Naive thymus-derived CD8-positive, alpha-beta T cell (primary cell): ENCODE results near the gene VSTM5. TPM values are rescaled to one million over a fixed set of nuclear protein-coding genes. Genes with fewer than 3 reads are reported as not detected.

Source experiments
- ATAC-seq, 2 donors: fragments of 150-1000 bp; cut with Tn5 transposase in 1 of 2; sonication (Bioruptor Pico), chemical (Tn5 transposase) in 1 of 2; 1 replicate in 1 of 2; 2 replicates in 1 of 2; pipeline ENCODE4 v1.10.0; 2021; ENCODE audit warnings: mild to moderate bottlenecking in 2 of 2, moderate library complexity in 2 of 2
- POLR2A ChIA-PET: fragments of 350-600 bp; sonication (Branson Sonifier 250); formaldehyde crosslinking; loops from one replicate; lab custom pipeline; 2021; ENCODE audit warnings: antibody characterized with exemption; lab: Charles Lee
- DNase-seq, 10 donors: peaks; one replicate each; pipeline versions ENCODE4 v3.0.0 to v3.0.0-alpha.2; 2020 to 2022
- H3K27ac Mint-ChIP-seq, 10 donors: one replicate each; pipeline ENCODE4 v1.8.0; 2020 to 2022; ENCODE audit warnings: mild to moderate bottlenecking in 10 of 10, mixed read lengths in 10 of 10, moderate library complexity in 4 of 10, inconsistent platforms in 1 of 10
- H3K27me3 Mint-ChIP-seq, 5 donors: one replicate each; pipeline ENCODE4 v1.8.0; 2021 to 2022; ENCODE audit warnings: mixed read lengths in 5 of 5
- H3K36me3 Mint-ChIP-seq, 3 donors: one replicate each; pipeline ENCODE4 v1.8.0; 2020 to 2022; ENCODE audit warnings: mixed read lengths in 3 of 3, mild to moderate bottlenecking in 2 of 3, inconsistent platforms in 1 of 3
- H3K4me1 Mint-ChIP-seq, 4 donors: one replicate each; pipeline ENCODE4 v1.8.0; 2021 to 2022; ENCODE audit warnings: mixed read lengths in 4 of 4
- H3K4me3 Mint-ChIP-seq, 10 donors: one replicate each; pipeline ENCODE4 v1.8.0; 2020 to 2022; ENCODE audit warnings: mild to moderate bottlenecking in 10 of 10, mixed read lengths in 10 of 10, moderate library complexity in 6 of 10, inconsistent platforms in 1 of 10
- H3K9me3 Mint-ChIP-seq, 9 donors: one replicate each; pipeline ENCODE4 v1.8.0; 2020 to 2022; ENCODE audit warnings: mixed read lengths in 9 of 9, mild to moderate bottlenecking in 3 of 9, inconsistent platforms in 1 of 9, moderate library complexity in 1 of 9
- polyA plus RNA-seq, 3 donors: library from polyadenylated mRNA; unstranded; fragments of 300-500 nt; fragmentation: Illumina TruSeq; gene quantifications; one replicate each; pipeline ENCODE4 v1.2.3, GENCODE V29; 2021
- total RNA-seq, 8 experiments: library from RNA in 2 of 8; stranded (reverse) in 2 of 8; gene quantifications; one replicate each; pipeline ENCODE4 v1.2.3 and lab custom pipeline; 2021 to 2026

The VSTM5 gene
- total and polyA plus RNA-seq, 5 experiments from 2014 or later = not detected

DNA sequence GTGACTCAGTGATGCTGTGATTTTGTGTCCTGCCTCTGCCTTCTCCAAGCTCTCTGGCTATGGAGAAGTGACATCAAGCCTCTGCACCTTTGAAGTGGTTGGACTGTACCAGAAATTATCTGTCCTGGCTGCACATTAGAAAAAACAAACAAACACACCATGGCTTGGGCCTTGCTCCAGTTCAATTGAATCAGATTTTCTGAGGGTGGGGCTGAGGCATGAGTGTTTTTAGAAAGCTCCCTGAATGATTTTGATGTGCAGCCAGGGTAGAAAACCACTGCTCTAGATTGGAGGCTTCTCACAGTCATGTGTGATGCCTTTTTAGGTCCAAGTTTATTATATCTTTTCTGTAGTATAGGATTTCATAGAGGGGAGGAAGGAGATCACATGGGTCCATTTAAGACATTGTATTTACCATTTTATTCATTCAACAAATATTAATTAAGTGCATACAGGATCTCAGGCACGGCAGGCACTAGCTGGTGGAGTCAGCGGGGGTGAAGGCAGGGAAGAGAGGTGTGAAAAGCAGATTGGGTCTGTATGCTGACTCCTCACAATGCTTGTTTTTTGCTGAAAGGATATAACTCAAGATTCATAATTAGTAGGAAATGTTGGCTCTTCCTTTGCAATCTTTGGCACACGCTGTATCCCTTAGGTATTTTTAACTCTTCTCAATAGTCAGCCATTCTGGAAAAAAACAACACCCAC, 7.1 kb upstream of the VSTM5 start:
- ATAC-seq = no peak
- no peaks in the 10 kb centered on the region for H3K4me1 Mint-ChIP-seq
- POLR2A ChIA-PET = no interaction called here
- peaks cover 1 to 11% (median 7%) of the 10 kb centered on the region in 5 donors for H3K27me3 Mint-ChIP-seq
- no peaks in the 10 kb centered on the region for H3K36me3 Mint-ChIP-seq
- H3K4me3 Mint-ChIP-seq = no peak overlapping the region
- H3K9me3 Mint-ChIP-seq = peaks cover 0 to 3% (median 0%) of the 10 kb centered on the region in 9 donors
- DNase-seq = no peak
- no peak overlapping the region for H3K27ac Mint-ChIP-seq

DNA sequence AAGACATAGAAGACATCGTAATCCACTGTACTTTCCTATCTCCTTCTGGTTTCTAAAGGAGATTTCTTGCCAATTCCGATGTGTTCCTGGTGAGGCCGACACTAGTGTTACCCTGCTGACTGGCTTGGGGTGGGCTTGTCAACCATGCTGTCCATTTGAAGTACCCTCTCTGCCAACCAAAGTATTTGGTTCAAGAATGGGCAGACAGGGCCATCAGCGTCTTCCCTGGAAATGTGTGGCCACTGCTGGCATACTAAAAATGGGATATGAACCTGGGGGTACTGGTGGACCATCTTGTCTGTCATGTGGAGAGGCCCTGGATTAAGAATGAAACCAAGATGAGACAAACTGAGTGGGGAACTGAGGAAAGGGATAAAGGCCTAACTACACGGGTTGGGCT, 1.8 kb upstream of the VSTM5 start:
- Mint-ChIP-seq H3K9me3 (peaks cover 0 to 3% (median 0%) of the 10 kb centered on the region in 9 donors), H3K36me3 (no peaks in the 10 kb centered on the region), H3K4me3 (no peak overlapping the region), H3K27me3 (peaks cover 9 to 42% (median 17%) of the 10 kb centered on the region in 5 donors), H3K4me1 (peaks cover 0 to 6% (median 3%) of the 10 kb centered on the region in 4 donors), H3K27ac (no peak overlapping the region)
- POLR2A ChIA-PET = no interaction called here
- no peak for DNase-seq
- no peak for ATAC-seq

DNA sequence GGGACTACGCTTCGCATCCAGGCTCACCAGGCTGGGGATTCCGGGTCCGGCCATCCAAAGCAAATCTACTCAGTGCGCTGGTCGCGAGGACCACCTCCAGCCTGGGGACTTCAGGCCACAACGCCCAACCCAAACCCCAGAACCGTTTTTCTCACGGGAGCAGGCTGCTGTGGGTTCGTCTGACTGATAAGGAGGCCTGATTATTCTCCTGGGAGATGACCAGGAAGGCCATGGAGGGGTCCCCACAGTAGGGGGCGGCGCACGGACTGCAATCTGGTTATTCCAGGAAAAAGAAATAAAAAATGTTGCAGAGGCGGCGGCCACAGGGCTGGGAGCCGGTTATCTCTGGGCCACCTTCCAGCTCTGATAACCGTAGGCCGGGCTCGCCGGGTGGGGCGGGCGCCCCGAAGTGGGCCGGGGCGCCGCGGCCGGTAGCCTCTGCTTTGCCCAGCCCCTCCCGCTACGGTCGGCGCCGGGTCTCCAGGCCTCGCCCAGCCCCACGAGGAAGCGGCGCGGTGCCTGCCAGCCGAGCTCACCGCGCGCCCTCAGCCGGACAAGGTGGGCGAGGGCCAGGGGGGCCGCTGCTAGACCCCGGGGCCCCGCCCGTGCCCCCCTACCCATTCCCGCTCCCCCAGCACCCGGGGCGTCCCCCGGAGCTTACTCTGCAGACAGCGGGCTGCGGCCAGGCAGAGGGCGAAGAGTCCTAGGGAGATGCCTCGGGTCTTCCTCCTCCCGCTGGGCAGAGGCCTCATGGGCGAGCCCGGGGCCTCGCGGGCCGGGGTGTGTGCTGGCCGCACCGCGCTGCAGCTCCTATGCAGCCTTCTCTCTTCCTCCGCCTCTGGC, 446 bp downstream of the VSTM5 start:
- Mint-ChIP-seq H3K9me3 (peaks cover 0 to 3% (median 0%) of the 10 kb centered on the region in 9 donors), H3K36me3 (no peaks in the 10 kb centered on the region), H3K4me3 (peak overlapping the region in 6 of 10 donors; percentile 39 to 62 (median 52)), H3K4me1 (peaks cover 0 to 6% (median 3%) of the 10 kb centered on the region in 4 donors), H3K27ac (no peak overlapping the region), H3K27me3 (peaks cover 10 to 40% (median 12%) of the 10 kb centered on the region in 5 donors)
- DNase-seq (peak in 1 of 10 donors; percentile 8), ATAC-seq (no peak)
- POLR2A ChIA-PET = no interaction called here

DNA sequence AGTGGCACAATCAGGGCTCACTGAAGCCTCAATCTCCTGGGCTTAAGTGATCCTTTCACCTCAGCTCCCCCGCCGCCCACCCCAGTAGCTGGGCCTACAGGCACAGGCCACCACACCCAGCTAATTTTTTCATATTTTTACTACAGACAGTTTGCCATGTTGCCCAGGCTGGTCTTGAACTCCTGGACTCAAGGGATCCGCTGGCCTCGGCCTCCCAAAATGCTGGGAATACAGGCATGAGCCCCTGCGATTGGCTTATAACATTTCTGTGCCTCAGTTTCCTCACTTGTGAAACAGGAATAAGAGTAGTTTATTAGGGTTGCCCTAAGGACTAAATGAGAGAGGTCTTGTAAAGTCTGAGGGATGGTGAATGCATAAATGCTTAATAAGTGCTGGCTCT, 1.2 kb downstream of the VSTM5 start:
- Mint-ChIP-seq H3K27ac (no peak overlapping the region), H3K4me1 (peaks cover 0 to 6% (median 3%) of the 10 kb centered on the region in 4 donors), H3K4me3 (peak overlapping the region in 6 of 10 donors; percentile 39 to 62 (median 46)), H3K36me3 (no peaks in the 10 kb centered on the region), H3K27me3 (peaks cover 10 to 40% (median 12%) of the 10 kb centered on the region in 5 donors), H3K9me3 (peaks cover 0 to 3% (median 0%) of the 10 kb centered on the region in 9 donors)
- POLR2A ChIA-PET = no interaction called here
- no peak for DNase-seq
- ATAC-seq = no peak

DNA sequence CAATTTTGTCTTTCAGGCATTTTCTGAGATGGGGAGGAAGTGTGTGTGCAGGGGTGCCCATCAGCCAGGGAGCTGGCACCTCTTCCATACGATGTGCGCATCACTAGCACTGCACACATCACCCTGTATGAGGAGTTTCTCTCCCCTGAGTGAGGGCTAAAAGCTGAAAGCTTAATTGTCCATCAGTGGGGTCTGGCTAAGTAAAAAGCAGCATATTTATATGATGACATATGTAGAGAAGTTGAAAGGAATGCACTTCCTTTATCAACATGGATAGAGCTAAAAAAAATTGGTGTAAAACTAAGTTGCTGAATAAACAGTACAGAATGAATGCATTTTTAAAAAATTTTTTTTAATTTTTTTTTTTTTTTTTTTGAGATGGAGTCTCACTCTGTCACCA, 4.0 kb downstream of the VSTM5 start:
- POLR2A ChIA-PET = no interaction called here
- no peak overlapping the region for H3K4me3 Mint-ChIP-seq
- ATAC-seq (no peak), DNase-seq (no peak)
- no peaks in the 10 kb centered on the region for H3K9me3 Mint-ChIP-seq
- H3K27ac Mint-ChIP-seq = no peak overlapping the region
- peaks cover 9 to 32% (median 9%) of the 10 kb centered on the region in 5 donors for H3K27me3 Mint-ChIP-seq
- H3K4me1 Mint-ChIP-seq = peaks cover 0 to 6% (median 3%) of the 10 kb centered on the region in 4 donors
- no peaks in the 10 kb centered on the region for H3K36me3 Mint-ChIP-seq

DNA sequence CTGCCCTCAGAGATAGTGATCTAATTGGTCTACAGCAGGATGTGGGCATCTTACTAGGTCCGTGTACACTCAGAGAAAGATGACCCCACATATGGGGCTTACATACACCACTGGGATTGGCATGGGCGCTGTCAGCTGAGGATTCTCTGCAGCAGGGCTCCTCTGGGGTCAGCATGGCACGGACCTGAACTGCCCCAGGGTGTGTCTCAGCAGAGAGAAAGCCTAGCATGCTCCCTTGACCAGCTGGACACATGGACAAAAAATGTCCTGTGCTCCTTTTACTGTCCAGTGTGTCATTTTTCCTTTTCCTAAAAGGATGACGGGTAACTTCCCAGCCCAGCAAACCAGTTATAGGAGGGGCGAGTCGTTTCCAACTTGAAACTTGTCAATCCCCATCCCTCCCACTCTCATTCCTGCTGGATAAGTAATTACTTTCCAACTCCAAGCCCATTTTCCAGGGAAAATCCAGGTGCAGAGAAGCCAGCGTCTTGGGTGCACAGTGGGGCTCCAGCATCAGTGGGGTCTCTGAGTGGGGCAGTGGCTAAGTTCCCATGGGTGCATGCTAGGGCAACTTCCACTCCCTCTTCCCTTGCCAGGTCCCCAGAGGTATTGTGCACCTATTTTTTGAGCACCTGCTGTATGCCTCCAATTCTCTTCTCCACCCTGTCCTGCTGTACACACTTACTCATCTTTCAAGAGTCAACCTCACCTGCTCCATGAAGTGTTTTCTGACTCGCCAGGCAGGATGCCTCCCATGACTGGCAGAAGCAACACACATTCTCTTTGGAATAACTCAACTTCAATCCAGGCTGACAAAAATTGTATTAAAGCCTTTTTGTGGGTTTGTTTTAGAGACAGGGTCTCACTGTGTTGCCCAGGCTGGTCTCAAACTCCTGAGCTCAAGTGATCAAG, 5.0 kb downstream of the VSTM5 start:
- DNase-seq (no peak), ATAC-seq (no peak)
- POLR2A ChIA-PET = no interaction called here
- Mint-ChIP-seq H3K4me3 (no peak overlapping the region), H3K9me3 (no peaks in the 10 kb centered on the region), H3K36me3 (no peaks in the 10 kb centered on the region), H3K27ac (no peak overlapping the region), H3K4me1 (peaks cover 0 to 6% (median 2%) of the 10 kb centered on the region in 4 donors), H3K27me3 (peaks cover 4 to 22% (median 9%) of the 10 kb centered on the region in 5 donors)

DNA sequence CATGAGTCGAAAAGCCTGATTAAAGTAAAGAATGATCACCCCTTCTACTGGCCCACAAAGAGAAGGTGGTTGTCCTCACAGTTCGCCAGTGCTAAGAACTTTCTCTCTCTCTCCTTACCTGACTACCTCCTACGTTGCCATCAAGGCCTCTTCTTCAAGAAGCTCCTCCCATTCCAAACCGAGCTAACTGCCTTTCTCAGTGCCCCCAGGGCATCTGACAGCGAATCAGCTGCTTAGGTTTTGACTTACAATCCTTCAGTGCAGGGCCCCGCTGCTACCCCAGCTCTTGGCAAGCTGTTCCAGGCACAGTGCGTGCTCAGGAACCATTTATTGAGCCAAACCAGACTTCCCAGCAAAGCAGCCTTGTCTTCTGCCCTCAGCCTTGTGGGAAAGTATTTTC, 5.8 kb downstream of the VSTM5 start:
- Mint-ChIP-seq H3K27ac (no peak overlapping the region), H3K36me3 (no peaks in the 10 kb centered on the region), H3K27me3 (peaks cover 2 to 21% (median 7%) of the 10 kb centered on the region in 5 donors), H3K9me3 (no peaks in the 10 kb centered on the region), H3K4me3 (no peak overlapping the region), H3K4me1 (peaks cover 0 to 3% (median 1%) of the 10 kb centered on the region in 4 donors)
- POLR2A ChIA-PET = no interaction called here
- ATAC-seq = no peak
- no peak for DNase-seq

DNA sequence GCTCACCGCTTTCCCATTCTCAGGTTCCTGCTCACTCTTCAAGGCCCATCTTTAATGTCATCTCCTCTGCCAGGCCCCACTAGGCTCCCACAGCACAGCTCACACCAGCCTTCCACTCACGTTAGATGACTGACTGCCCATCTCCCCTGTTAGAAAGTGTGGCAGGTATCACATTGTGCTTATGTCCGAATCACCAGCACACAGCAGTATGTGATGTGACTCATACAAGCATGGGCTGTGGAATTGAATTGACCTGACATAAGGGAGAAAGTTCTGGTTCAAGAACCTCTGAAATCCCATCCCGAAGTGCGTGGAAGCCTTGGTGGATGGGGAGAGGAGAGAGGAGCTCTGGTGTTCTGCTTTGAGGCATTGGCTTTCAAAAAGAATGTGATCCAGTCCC, 6.5 kb downstream of the VSTM5 start:
- H3K27ac Mint-ChIP-seq = no peak overlapping the region
- POLR2A ChIA-PET = no interaction called here
- no peak overlapping the region for H3K4me3 Mint-ChIP-seq
- no peak for ATAC-seq
- H3K27me3 Mint-ChIP-seq = peaks cover 0 to 15% (median 3%) of the 10 kb centered on the region in 5 donors
- H3K9me3 Mint-ChIP-seq = no peaks in the 10 kb centered on the region
- no peaks in the 10 kb centered on the region for H3K36me3 Mint-ChIP-seq
- H3K4me1 Mint-ChIP-seq = no peaks in the 10 kb centered on the region
- no peak for DNase-seq

DNA sequence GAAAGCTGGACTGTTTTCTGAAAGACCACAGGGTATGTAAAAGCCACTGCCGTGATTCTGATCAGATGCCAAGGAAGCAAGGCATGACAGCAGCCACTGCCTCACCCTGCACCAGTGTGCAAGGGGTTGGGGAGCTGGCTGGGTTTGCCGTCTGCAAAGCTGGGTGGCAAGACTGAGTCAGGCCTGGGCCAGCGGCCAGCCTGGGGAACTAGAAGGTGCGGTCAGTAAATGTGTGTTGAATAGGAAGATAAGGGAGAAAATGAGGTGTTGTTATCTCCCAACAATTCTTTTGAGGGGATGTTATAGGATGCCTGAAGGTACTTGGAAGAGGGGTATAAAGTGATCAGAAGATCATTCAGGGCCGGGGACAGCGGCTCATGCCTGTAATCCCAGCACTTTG, 8.0 kb downstream of the VSTM5 start:
- H3K9me3 Mint-ChIP-seq = no peaks in the 10 kb centered on the region
- no peak overlapping the region for H3K27ac Mint-ChIP-seq
- DNase-seq (no peak), ATAC-seq (no peak)
- H3K36me3 Mint-ChIP-seq = no peaks in the 10 kb centered on the region
- POLR2A ChIA-PET = no interaction called here
- peaks cover 0 to 8% (median 1%) of the 10 kb centered on the region in 5 donors for H3K27me3 Mint-ChIP-seq
- no peaks in the 10 kb centered on the region for H3K4me1 Mint-ChIP-seq
- peak overlapping the region in 1 of 10 donors; percentile 13 for H3K4me3 Mint-ChIP-seq

DNA sequence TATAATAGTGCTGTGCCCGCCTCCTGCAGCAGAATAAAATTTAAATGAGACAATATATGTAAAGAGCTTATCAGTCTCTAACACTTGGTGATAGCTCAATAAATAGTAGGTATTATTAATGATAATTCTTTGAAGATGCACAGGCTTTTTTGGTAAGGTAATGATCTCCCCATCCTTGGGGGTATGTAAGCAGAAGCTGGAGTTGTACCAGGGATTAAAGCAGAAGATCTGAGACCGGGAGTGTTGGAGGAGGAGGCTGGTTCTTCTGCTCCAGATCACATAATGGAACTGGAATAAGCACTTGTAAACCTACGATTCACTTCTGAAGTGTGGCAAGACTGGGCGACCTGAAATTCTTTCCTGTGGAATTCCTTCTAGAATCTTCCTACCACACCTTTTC, 8.4 kb downstream of the VSTM5 start:
- H3K27ac Mint-ChIP-seq = no peak overlapping the region
- H3K4me1 Mint-ChIP-seq = no peaks in the 10 kb centered on the region
- peaks cover 0 to 4% (median 1%) of the 10 kb centered on the region in 5 donors for H3K27me3 Mint-ChIP-seq
- no peaks in the 10 kb centered on the region for H3K9me3 Mint-ChIP-seq
- no peak for DNase-seq
- POLR2A ChIA-PET = no interaction called here
- no peak for ATAC-seq
- H3K4me3 Mint-ChIP-seq = peak overlapping the region in 1 of 10 donors; percentile 13
- no peaks in the 10 kb centered on the region for H3K36me3 Mint-ChIP-seq

DNA sequence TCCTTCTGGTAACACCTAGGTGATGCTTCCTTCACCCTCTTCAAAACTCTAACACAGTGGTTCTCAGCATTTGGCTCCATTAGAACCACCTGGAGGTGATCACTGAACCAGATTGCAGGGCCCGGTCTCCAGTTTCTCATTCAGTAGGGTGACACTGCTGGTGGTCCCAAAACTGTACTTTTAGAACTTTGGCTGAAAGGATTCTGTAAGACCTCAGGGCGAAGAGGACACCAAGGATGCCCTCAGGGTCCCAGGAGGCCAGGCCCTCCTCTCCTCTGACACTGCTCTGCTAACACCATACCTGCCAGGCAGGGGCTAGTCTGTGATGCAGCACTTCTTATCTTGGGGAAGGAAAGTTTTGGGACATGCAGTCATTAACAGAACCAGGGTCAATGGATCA, 9.0 kb downstream of the VSTM5 start:
- Mint-ChIP-seq H3K9me3 (no peaks in the 10 kb centered on the region), H3K27me3 (peaks cover 0 to 4% (median 1%) of the 10 kb centered on the region in 5 donors), H3K4me3 (no peak overlapping the region), H3K4me1 (no peaks in the 10 kb centered on the region), H3K27ac (peak overlapping the region in 1 of 10 donors; percentile 13), H3K36me3 (no peaks in the 10 kb centered on the region)
- ATAC-seq (no peak), DNase-seq (no peak)
- POLR2A ChIA-PET = no interaction called here

DNA sequence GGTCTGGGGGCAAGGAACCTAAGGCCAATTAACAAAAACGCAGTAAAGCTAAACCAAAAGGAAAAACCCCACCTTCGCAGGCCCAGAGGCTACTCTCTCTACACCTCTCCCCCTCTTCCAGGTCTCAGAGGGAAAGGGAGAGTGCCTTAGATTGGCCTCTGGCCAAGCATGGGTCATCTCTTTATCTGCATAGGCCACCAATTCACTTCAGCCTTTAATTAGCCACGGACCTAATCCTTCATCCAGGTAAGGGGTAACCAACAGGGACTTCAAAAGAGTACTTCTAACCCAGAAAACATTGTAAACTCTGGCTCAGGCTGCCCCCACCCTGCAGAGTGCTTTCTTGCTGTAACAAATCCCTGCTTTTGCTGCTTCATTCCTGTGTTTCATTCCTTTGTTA, 9.4 kb downstream of the VSTM5 start:
- POLR2A ChIA-PET = no interaction called here
- no peak overlapping the region for H3K4me3 Mint-ChIP-seq
- H3K36me3 Mint-ChIP-seq = no peaks in the 10 kb centered on the region
- no peaks in the 10 kb centered on the region for H3K4me1 Mint-ChIP-seq
- DNase-seq (no peak), ATAC-seq (no peak)
- H3K27ac Mint-ChIP-seq = peak overlapping the region in 1 of 10 donors; percentile 13
- no peaks in the 10 kb centered on the region for H3K9me3 Mint-ChIP-seq
- H3K27me3 Mint-ChIP-seq = peaks cover 0 to 2% (median 0%) of the 10 kb centered on the region in 5 donors
